Measurements from ENCODE around the gene ROGDI. TPM values are rescaled to one million over a fixed set of nuclear protein-coding genes. Genes with fewer than 3 reads are reported as not detected.

The ROGDI gene
- total and polyA plus RNA-seq, 9 donors = 8.5 to 17.0 (median 14.7) TPM

DNA sequence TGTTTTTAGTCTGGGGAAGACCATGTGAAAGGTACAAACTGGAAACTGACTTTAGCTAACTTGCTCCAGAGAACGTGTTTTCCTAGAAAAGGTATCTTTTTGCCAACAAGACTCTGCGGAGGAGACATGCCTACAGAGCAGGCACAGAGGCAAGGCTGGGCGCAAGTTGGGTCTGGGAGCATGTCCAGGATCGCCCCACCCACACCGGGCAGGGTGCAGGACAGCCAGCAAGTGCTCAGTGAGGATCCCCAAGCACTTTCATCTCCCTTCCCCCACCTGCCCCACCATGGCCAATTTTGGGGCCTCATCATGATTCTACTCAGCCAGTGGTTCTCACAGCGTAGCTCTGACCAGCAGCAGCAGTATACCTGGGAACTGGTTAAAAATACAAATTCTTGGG lies 18.2 kb upstream of the ROGDI start:
- Histone ChIP-seq H3K4me3 (ENCODE audit: low read length) (no peak overlapping the region), H3K27me3 (ENCODE audit: control insufficient read depth, insufficient read depth, low read length) (no peaks in the 10 kb centered on the region), H3K36me3 (ENCODE audit: control insufficient read depth, insufficient read depth, low read length) (peaks cover 79% of the 10 kb centered on the region), H3K4me1 (ENCODE audit: control insufficient read depth, insufficient read depth, low read length) (no peaks in the 10 kb centered on the region), H3K9me3 (replicated peaks; ENCODE audit: control insufficient read depth, low read depth, low read length) (no peaks in the 10 kb centered on the region), H3K27ac (ENCODE audit: low read length) (no peak overlapping the region)
- no peak for DNase-seq
- 82% methylated on average over 6 of the region's 6 CpGs for WGBS (ENCODE audit: insufficient coverage)

DNA sequence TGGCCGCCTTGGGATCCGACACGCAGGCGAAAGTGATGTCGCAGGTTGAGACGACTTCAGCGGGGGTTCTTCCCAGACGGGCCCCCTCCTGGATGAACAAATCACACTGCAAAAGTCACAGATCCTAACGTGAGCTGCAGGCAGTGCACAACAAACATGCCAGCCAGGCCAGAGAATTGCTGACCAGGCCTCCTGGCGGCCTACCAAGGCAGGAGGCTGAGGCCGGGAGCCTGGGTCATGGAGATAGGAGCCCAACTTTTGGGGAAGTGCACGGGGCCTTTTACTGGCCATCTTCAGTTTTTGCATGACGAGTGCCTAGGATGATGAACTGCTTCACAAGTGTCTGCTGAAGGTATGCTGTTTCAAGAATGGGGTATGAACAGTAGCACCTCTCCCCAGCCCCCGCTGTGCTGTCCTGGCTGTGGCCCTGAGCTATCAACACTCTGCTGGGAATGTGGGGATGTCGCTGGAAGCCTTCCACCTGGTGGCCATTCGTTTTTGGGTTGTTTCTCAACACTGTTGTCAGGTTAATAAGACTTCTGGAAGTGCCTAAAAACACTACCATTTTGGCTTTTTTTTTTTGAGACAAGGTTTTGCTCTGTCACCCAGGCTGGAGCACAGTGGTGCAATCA lies 12.2 kb upstream of the ROGDI start:
- Histone ChIP-seq H3K9me3 (replicated peaks; ENCODE audit: control insufficient read depth, low read depth, low read length) (no peaks in the 10 kb centered on the region), H3K36me3 (ENCODE audit: control insufficient read depth, insufficient read depth, low read length) (peaks cover 69% of the 10 kb centered on the region), H3K4me1 (ENCODE audit: control insufficient read depth, insufficient read depth, low read length) (no peaks in the 10 kb centered on the region), H3K27ac (ENCODE audit: low read length) (no peak overlapping the region), H3K27me3 (ENCODE audit: control insufficient read depth, insufficient read depth, low read length) (no peaks in the 10 kb centered on the region), H3K4me3 (ENCODE audit: low read length) (no peak overlapping the region)
- WGBS (ENCODE audit: insufficient coverage) = 87% methylated on average over 15 of the region's 16 CpGs
- DNase-seq = no peak

DNA sequence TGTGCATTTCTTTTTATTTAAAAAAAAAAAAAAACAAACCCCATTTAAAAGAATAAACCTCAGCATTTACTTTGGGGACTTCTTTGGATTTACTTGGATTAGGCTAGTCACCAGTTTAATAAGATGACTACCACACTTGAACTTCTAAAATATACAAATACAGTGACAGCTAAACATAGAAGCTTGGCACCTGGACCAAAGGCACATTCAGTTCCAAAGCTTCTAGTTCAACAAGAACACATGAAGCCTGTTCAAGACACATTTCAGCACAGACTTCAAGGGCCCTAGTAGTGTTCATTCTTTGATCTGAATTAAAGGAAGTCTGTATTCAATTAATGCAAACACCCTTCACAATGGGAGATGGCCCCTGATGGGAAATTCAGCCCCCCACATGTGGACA lies 11.6 kb upstream of the ROGDI start:
- H3K4me3 ChIP-seq (ENCODE audit: low read length) = no peak overlapping the region
- no peaks in the 10 kb centered on the region for H3K4me1 ChIP-seq (ENCODE audit: control insufficient read depth, insufficient read depth, low read length)
- peaks cover 63% of the 10 kb centered on the region for H3K36me3 ChIP-seq (ENCODE audit: control insufficient read depth, insufficient read depth, low read length)
- no peaks in the 10 kb centered on the region for H3K27me3 ChIP-seq (ENCODE audit: control insufficient read depth, insufficient read depth, low read length)
- no peaks in the 10 kb centered on the region for H3K9me3 ChIP-seq (replicated peaks; ENCODE audit: control insufficient read depth, low read depth, low read length)
- H3K27ac ChIP-seq (ENCODE audit: low read length) = no peak overlapping the region
- no peak for DNase-seq

DNA sequence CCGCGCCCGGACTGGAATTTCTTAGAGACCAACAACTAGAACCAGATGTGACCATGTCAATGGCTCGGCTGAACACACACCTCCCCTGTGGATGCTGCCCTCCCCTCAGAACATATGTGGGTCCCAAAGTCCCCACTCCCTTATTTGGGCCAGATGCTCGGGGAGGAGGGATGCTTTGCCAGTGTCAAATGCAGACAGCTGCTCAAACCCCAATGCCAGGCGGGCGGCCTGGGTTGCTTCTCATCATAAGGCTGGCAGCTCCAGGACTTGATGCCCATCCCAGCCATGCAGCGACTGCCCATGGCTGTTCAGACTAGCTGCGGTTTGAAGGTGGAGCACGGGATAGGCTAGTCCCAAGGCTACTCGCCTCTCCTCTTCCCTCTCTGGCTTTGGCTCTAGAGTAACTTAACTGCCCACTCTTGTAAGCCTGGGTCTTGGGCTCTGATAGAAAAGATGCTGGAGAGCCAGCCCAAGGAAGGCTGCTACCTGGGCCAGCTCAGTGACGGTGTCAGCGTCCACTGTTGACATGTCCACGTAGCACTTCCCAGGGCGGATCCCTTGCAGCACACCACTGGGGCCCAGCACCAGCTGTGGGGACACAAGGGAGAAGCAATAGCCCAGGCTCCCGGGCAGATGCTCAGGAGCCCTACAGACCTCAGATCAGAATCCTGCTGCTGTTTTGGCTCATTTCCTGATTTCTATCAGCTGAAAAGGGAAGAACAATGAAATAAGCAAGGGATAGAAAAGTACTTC lies 11.0 kb upstream of the ROGDI start:
- H3K36me3 ChIP-seq (ENCODE audit: control insufficient read depth, insufficient read depth, low read length) = peaks cover 61% of the 10 kb centered on the region
- no peaks in the 10 kb centered on the region for H3K27me3 ChIP-seq (ENCODE audit: control insufficient read depth, insufficient read depth, low read length)
- no peak overlapping the region for H3K27ac ChIP-seq (ENCODE audit: low read length)
- 88% methylated on average over 13 of the region's 16 CpGs for WGBS (ENCODE audit: insufficient coverage)
- no peaks in the 10 kb centered on the region for H3K4me1 ChIP-seq (ENCODE audit: control insufficient read depth, insufficient read depth, low read length)
- no peak for DNase-seq
- H3K9me3 ChIP-seq (replicated peaks; ENCODE audit: control insufficient read depth, low read depth, low read length) = no peaks in the 10 kb centered on the region
- H3K4me3 ChIP-seq (ENCODE audit: low read length) = no peak overlapping the region

DNA sequence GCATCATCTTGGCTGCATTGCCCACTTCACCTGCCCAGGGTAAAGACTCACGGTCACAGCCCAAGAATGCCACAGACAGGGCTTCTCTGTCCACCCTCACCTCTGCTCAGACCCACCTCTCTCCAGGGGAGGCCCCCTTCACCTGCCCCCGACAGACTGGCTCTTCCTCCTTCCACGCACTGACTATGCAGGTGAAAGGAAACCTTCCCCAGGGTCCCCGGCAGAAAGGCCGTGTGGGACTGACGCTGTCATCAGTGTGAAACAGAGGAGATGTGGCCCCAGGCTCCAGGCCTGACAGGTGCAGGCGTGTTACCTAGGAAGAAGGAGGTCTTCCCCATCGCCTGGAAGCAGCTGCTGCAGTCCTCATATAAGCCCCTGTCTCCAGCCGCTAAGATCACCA lies 9.3 kb upstream of the ROGDI start:
- Histone ChIP-seq H3K4me1 (ENCODE audit: control insufficient read depth, insufficient read depth, low read length) (no peaks in the 10 kb centered on the region), H3K27ac (ENCODE audit: low read length) (no peak overlapping the region), H3K4me3 (ENCODE audit: low read length) (no peak overlapping the region), H3K9me3 (replicated peaks; ENCODE audit: control insufficient read depth, low read depth, low read length) (no peaks in the 10 kb centered on the region), H3K36me3 (ENCODE audit: control insufficient read depth, insufficient read depth, low read length) (peaks cover 58% of the 10 kb centered on the region), H3K27me3 (ENCODE audit: control insufficient read depth, insufficient read depth, low read length) (no peaks in the 10 kb centered on the region)
- no peak for DNase-seq
- WGBS (ENCODE audit: insufficient coverage) = 94% methylated on average over 8 of the region's 9 CpGs

DNA sequence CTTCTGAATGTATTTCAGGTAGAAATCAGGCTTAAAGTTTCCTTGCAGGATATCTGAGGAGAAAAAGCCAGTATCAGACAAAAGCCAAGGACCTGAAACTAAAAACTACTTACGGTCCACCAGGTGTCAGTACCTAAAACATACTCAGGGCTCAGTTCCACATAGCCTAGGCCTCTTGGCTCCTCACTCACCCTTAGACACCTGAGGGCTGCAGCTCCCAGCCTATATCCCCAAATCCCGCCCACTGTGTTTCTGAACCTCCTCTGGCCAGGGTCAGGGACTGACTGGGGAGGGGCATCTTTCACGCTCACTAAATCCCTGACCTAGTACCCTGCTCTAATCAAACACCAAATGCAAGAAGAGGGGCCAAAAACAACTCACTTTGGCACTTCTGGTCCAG lies 8.8 kb upstream of the ROGDI start:
- peaks cover 62% of the 10 kb centered on the region for H3K36me3 ChIP-seq (ENCODE audit: control insufficient read depth, insufficient read depth, low read length)
- no peak overlapping the region for H3K4me3 ChIP-seq (ENCODE audit: low read length)
- no peak for DNase-seq
- H3K4me1 ChIP-seq (ENCODE audit: control insufficient read depth, insufficient read depth, low read length) = no peaks in the 10 kb centered on the region
- no peak overlapping the region for H3K27ac ChIP-seq (ENCODE audit: low read length)
- H3K27me3 ChIP-seq (ENCODE audit: control insufficient read depth, insufficient read depth, low read length) = no peaks in the 10 kb centered on the region
- WGBS (ENCODE audit: insufficient coverage) = 81% methylated on average over 3 of the region's 3 CpGs
- no peaks in the 10 kb centered on the region for H3K9me3 ChIP-seq (replicated peaks; ENCODE audit: control insufficient read depth, low read depth, low read length)

DNA sequence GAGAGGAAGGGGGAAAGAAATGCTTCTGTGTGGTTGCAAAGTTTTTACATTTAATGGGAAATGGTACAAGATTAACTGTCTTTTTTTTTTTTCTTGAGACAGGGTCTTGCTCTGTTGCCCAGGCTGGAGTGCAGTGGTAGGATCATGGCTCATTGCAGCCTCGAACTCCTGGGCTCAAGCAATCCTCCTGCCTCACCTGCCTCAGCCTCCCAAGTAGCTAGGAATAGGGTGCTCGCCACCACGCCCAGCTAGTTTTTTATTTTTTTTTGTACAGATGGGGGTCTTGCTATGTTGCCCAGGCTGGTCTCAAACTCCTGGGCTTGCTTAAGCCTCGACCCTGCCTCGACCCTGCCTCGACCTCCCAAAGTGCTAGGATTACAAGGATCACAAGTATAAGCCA lies 3.8 kb upstream of the ROGDI start:
- H3K36me3 ChIP-seq (ENCODE audit: control insufficient read depth, insufficient read depth, low read length) = peaks cover 45% of the 10 kb centered on the region
- H3K4me3 ChIP-seq (ENCODE audit: low read length) = no peak overlapping the region
- H3K27ac ChIP-seq (ENCODE audit: low read length) = no peak overlapping the region
- 84% methylated on average over 4 of the region's 6 CpGs for WGBS (ENCODE audit: insufficient coverage)
- no peak for DNase-seq
- no peaks in the 10 kb centered on the region for H3K9me3 ChIP-seq (replicated peaks; ENCODE audit: control insufficient read depth, low read depth, low read length)
- no peaks in the 10 kb centered on the region for H3K27me3 ChIP-seq (ENCODE audit: control insufficient read depth, insufficient read depth, low read length)
- H3K4me1 ChIP-seq (ENCODE audit: control insufficient read depth, insufficient read depth, low read length) = peaks cover 8% of the 10 kb centered on the region

DNA sequence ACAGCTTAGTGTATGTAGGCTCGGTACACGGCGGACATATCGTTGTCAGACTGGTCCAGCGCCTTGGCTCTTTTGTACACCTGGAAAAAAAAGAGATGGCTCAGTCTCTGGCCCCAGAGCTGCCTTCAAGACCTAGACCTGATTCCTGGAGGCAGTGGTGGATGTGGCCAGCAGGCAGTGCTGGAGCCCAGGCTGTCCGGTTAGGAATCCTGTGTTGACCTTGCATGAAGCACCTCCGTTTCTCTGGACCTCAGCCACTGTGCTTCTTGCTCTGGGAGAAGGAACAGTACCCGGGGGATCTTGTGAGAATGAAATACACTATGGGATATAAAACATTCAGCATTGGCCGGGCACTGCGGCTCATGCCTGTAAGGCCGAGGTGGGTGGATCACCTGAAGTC lies 2.8 kb upstream of the ROGDI start:
- peaks cover 18% of the 10 kb centered on the region for H3K4me1 ChIP-seq (ENCODE audit: control insufficient read depth, insufficient read depth, low read length)
- DNase-seq = no peak
- no peak overlapping the region for H3K4me3 ChIP-seq (ENCODE audit: low read length)
- no peaks in the 10 kb centered on the region for H3K9me3 ChIP-seq (replicated peaks; ENCODE audit: control insufficient read depth, low read depth, low read length)
- H3K36me3 ChIP-seq (ENCODE audit: control insufficient read depth, insufficient read depth, low read length) = peaks cover 45% of the 10 kb centered on the region
- no peaks in the 10 kb centered on the region for H3K27me3 ChIP-seq (ENCODE audit: control insufficient read depth, insufficient read depth, low read length)
- WGBS (ENCODE audit: insufficient coverage) = 89% methylated on average over 9 of the region's 11 CpGs
- H3K27ac ChIP-seq (ENCODE audit: low read length) = no peak overlapping the region

DNA sequence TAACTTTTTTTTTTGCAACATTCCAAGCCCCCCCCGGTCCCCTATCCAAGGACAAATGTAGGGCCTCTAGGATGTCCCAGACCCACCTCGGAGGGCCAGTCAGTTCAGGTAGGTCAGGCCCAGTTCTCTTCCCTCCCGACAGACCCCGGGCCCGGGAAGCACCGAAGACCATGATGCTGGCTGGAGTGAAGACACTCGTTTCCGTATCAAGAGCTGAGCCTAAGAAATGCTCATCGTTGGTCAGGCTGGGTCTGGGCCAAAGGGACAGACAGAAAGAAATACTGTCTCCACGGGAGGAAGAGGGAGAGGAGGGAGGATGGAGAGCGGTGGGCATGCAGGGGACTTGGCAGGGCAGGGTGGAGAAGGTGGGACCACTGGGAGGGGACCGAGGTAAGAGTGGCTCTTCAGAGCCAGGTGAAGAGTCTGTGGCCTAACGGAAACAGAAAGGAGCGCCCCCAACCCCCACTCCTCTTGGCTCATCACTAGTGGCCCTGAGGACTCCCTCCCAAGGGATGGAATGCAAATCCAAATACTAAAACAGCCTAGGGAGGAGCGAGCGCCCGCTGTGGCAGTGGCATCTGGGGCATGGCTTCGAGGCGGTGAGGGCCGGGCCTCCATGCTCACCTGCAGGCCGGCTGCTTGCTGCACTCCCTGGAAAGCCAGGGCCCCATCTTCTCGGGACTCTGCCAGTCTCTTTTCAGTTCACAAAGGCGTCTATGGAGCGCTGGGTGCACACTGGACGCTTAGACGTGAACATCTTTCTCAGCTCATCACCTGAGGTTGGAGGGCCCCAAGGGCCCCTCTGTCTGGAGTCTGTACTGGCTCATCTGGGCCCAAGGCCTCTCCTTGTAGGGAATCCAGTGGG lies 1.7 kb upstream of the ROGDI start:
- WGBS (ENCODE audit: insufficient coverage) = 75% methylated on average over 19 of the region's 26 CpGs
- no peak overlapping the region for H3K27ac ChIP-seq (ENCODE audit: low read length)
- H3K36me3 ChIP-seq (ENCODE audit: control insufficient read depth, insufficient read depth, low read length) = peaks cover 46% of the 10 kb centered on the region
- no peak overlapping the region for H3K4me3 ChIP-seq (ENCODE audit: low read length)
- H3K9me3 ChIP-seq (replicated peaks; ENCODE audit: control insufficient read depth, low read depth, low read length) = no peaks in the 10 kb centered on the region
- H3K27me3 ChIP-seq (ENCODE audit: control insufficient read depth, insufficient read depth, low read length) = no peaks in the 10 kb centered on the region
- H3K4me1 ChIP-seq (ENCODE audit: control insufficient read depth, insufficient read depth, low read length) = peaks cover 20% of the 10 kb centered on the region
- DNase-seq = no peak

DNA sequence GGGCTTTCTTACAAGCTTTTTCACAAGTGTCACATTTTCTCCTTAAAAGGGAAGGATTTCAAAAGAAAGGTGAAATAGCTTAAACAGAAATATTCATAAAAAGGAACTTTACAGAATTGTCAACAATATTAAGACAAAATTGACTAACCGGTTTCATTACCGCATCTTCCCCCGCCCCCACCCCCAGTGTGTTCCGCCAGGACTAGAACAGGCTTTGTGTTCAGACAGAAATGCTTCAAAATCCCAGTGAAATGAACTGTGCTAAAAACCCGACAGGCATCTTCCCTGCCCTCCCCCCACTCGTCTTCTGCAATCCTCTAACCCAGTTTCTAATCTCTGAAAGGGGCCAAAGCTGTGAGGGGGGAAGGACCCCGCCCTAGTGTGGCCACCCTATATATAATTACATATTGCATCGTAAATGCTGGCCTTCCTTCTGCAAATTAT lies 990 bp upstream of the ROGDI start:
- no peak overlapping the region for H3K4me3 ChIP-seq (ENCODE audit: low read length)
- peaks cover 20% of the 10 kb centered on the region for H3K4me1 ChIP-seq (ENCODE audit: control insufficient read depth, insufficient read depth, low read length)
- DNase-seq = no peak
- peaks cover 49% of the 10 kb centered on the region for H3K36me3 ChIP-seq (ENCODE audit: control insufficient read depth, insufficient read depth, low read length)
- no peaks in the 10 kb centered on the region for H3K9me3 ChIP-seq (replicated peaks; ENCODE audit: control insufficient read depth, low read depth, low read length)
- H3K27me3 ChIP-seq (ENCODE audit: control insufficient read depth, insufficient read depth, low read length) = no peaks in the 10 kb centered on the region
- H3K27ac ChIP-seq (ENCODE audit: low read length) = no peak overlapping the region
- 63% methylated on average over 4 of the region's 8 CpGs for whole genome bisulfite sequencing (ENCODE audit: insufficient coverage)
